OCI-LY3 (cell line): Measurements from ENCODE around the gene ADAMTS15.

ENCODE experiments used
- CTCF ChIP-seq: fragments of 200-600, 300-600 bp; sonication (generic); IDR thresholded peaks from 2 replicates; pipeline ENCODE4 v1.5.1; 2014; ENCODE audit warnings: antibody characterized with exemption, low read length, low read depth
- EZH2phosphoT487 ChIP-seq: fragments of 200-600 bp; shearing (Covaris generic); IDR thresholded peaks from 2 replicates; pipeline ENCODE4 v1.6.1; 2018; ENCODE audit warnings: antibody characterized with exemption, mixed run types, low read depth

- no peak for TF ChIP-seq CTCF
- TF ChIP-seq EZH2phosphoT487 = no peak
Observed at GRCh38 chr11:130457623-130458409, 9.4 kb downstream of the ADAMTS15 start.
